Activated CD8-positive, alpha-beta memory T cell treated with anti-CD3 and anti-CD28 coated beads for 4 hours (primary cell): ENCODE results near the gene MED7.

Experiments
- DNase-seq, 2 donors: peaks; one replicate each; pipeline ENCODE4 v3.0.0-alpha.2; 2020; ENCODE audit warnings: low read depth in 2 of 2

MED7 gene

DNA sequence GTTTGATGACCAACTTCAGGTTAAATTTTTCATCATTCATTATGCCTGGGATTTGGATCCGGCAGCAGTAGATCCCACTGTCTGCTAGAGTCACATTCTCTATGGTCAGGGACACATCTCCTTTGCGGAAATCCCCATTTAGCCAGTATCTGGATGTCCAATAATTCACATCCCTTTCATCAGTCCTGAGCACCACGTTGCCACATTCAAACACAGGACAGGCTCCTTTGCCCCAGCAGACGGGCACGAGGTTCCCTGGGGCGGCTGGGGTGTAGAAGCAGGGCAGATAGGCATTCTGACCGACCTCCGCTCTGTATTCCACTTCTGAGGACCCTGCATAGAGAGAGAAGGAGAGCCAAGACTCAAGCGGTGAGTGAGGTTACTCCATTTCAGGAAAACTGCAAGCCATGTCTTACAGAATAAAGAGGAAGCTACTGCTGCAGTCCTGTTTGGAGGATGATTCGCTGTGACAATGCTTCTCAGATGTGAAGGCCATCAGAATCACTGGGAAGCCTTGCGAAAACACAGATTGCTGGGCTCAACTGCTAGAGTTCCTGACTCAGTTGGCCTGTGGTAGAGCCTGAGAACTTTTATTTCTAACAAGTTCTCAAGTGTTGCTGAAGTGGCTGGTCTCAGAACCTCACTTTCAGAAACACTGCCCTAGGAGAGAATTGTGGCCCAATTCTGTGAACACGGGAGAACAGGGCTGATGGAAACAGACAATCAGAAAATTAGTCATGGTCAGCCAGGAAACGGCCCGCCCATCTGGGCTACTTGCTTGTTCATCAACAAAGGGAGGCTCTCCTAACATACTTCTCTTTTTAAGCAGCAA, 35.8 kb downstream of the MED7 start:
- DNase-seq: no peak

DNA sequence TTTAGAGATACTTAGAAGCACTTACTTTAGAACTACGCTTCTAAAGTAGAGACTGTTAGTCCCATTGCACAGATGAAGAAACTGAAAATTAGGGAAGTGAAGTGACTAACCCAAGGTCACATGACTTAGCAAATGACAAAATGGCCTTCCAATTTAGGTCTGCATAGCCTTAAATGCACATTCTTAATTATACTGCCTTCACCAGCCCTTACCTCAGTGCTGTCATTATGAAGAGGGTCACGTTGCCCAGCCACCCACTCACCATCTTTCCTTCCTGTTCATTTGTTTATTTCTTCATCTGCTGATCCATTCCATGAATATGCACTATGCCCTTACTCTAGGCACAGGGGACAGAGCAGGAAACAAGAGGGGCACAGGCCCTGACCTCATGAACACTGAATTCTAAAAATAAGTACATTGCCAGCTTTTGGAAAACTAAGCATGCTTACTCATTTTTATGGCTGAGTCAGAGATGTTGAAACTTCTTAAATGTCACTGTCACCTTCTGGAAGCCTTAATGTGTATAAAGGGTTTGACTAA, 42.5 kb downstream of the MED7 start:
- DNase-seq: no peak

DNA sequence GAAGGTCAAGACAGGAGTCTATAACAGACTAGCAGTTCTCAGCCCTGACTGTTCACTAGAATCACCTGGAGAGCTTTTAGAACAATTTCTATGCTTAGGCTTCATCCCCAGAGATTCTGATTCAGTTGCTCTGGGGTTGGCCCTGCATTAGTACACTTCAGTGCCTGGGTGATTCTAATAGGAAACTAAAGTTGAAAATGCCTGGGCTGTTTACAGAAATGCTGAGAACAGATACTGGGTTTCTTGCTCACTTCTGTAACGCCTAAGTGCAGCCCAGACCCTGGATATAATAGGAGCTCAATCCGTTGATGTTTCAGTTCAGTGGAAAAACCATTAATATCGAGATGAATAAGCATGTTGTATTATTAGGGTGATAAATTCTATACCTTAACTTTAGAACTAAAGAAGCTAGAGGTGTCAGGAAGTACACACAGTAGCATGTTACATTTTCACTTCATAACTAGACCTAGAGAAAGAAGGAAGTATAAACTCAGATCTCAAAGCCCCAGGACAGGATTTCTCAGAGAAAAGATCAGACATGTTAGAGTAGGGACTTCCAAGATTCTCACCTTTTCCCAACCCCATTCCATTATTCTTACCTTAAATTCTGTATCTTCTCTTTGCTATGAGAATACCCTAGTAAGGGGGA, 54.2 kb downstream of the MED7 start:
- no peak for DNase-seq
